ENCODE measurements around the gene RAB6B.

- no peak for TF ChIP-seq ZNF565 (CRISPR knock-in tag; conservative IDR thresholded peaks at IDR 0.05; ENCODE audit: low read depth)
- TF ChIP-seq ZFP3 (CRISPR knock-in tag; IDR thresholded peaks at IDR 0.05) = no peak
- TF ChIP-seq PPARA (CRISPR knock-in tag; IDR thresholded peaks at IDR 0.05; ENCODE audit: borderline replicate concordance) = no peak
- no peak for TF ChIP-seq ARNTL (CRISPR knock-in tag; IDR thresholded peaks at IDR 0.05; ENCODE audit: borderline replicate concordance, low read depth)
- no peak for TF ChIP-seq ESRRG (CRISPR knock-in tag; IDR thresholded peaks at IDR 0.05)
- no peak for TF ChIP-seq CREB5 (CRISPR knock-in tag; IDR thresholded peaks at IDR 0.05; ENCODE audit: low read depth)
Observed at GRCh38 chr3:133788024-133788423, 107.7 kb downstream of the RAB6B start.

All from SK-N-SH treated with all-trans-retinoic acid at 6 μM for 48 hours (cell line).